Neural progenitor cell (in vitro differentiated cells): Measurements from ENCODE around the gene LIN7B. TPM values are rescaled to one million over a fixed set of nuclear protein-coding genes. Genes with fewer than 3 reads are reported as not detected.

Experiments used
- DNase-seq: peaks from one replicate; pipeline ENCODE4 v3.0.0-alpha.2; 2016; ENCODE audit warnings: low spot score
- H2AFZ ChIP-seq: fragments of 200-600 bp; sonication (generic); replicated peaks from 2 replicates; pipeline ENCODE4 v1.6.1; 2016; ENCODE audit warnings: antibody characterized with exemption
- H3F3A ChIP-seq: fragments of 200-600 bp; sonication (generic); 2 replicates; pipeline ENCODE4 v1.6.1; 2016; ENCODE audit warnings: antibody characterized with exemption, low read depth
- H3K27ac ChIP-seq: fragments of 200-600 bp; sonication (generic); 2 replicates; pipeline ENCODE4 v1.5.1; 2016; ENCODE audit warnings: mild to moderate bottlenecking
- H3K27me3 ChIP-seq: fragments of 200-600 bp; sonication (generic); 2 replicates; pipeline ENCODE4 v1.6.1; 2016; ENCODE audit warnings: mild to moderate bottlenecking, moderate library complexity
- H3K36me3 ChIP-seq: fragments of 200-600 bp; sonication (generic); 2 replicates; pipeline ENCODE4 v1.5.1; 2016
- H3K4me1 ChIP-seq: fragments of 200-600 bp; sonication (generic); 2 replicates; pipeline ENCODE4 v1.6.1; 2016; ENCODE audit warnings: mixed run types
- H3K4me2 ChIP-seq: fragments of 200-600 bp; sonication (generic); 2 replicates; pipeline ENCODE4 v1.6.1; 2016
- H3K4me3 ChIP-seq: fragments of 200-600 bp; sonication (generic); 2 replicates; pipeline ENCODE4 v1.5.1; 2016
- H3K79me2 ChIP-seq: fragments of 200-600 bp; sonication (generic); 2 replicates; pipeline ENCODE4 v1.6.1; 2016; ENCODE audit warnings: low read depth
- H3K9ac ChIP-seq: fragments of 200-600 bp; sonication (generic); 2 replicates; pipeline ENCODE4 v1.6.1; 2016
- H3K9me3 ChIP-seq: fragments of 200-600 bp; sonication (generic); 2 replicates; pipeline ENCODE4 v1.5.1; 2016; ENCODE audit warnings: low read depth
- H4K20me1 ChIP-seq: fragments of 200-600 bp; sonication (generic); 2 replicates; pipeline ENCODE4 v1.6.1; 2016; ENCODE audit warnings: low read depth
- H3K27ac Mint-ChIP-seq: 3 replicates; pipeline ENCODE4 v1.8.0; 2021; ENCODE audit warnings: mixed read lengths
- H3K27me3 Mint-ChIP-seq: 2 replicates; pipeline ENCODE4 v1.8.0; 2022; ENCODE audit warnings: low read depth, mild to moderate bottlenecking, inconsistent platforms, moderate library complexity, mixed read lengths; ENCODE audit not compliant: insufficient read depth
- H3K36me3 Mint-ChIP-seq: 3 replicates; pipeline ENCODE4 v1.8.0; 2021; ENCODE audit warnings: mixed read lengths
- H3K4me1 Mint-ChIP-seq: 3 replicates; pipeline ENCODE4 v1.8.0; 2021; ENCODE audit warnings: mixed read lengths
- H3K4me3 Mint-ChIP-seq: 3 replicates; pipeline ENCODE4 v1.8.0; 2021; ENCODE audit warnings: mild to moderate bottlenecking, moderate library complexity, mixed read lengths
- H3K9me3 Mint-ChIP-seq: 3 replicates; pipeline ENCODE4 v1.8.0; 2020; ENCODE audit warnings: mixed read lengths
- EZH2 ChIP-seq: fragments of 200-600 bp; sonication (generic); IDR thresholded peaks from 2 replicates; pipeline ENCODE4 v1.6.1; 2017; ENCODE audit warnings: antibody characterized with exemption, mild to moderate bottlenecking, moderate library complexity
- EZH2phosphoT487 ChIP-seq: fragments of 200-600 bp; sonication (generic); IDR thresholded peaks from 2 replicates; pipeline ENCODE4 v1.6.1; 2017; ENCODE audit warnings: antibody characterized with exemption
- total RNA-seq: library from RNA; depleted of rRNA; stranded (reverse); fragments of >200 nt; gene quantifications from 2 replicates; pipeline ENCODE4 v1.2.3, GENCODE V29; 2015; ENCODE audit warnings: low replicate concordance
- TF ChIP-seq, protein P1 (sequence below): fragments of 200-600 bp; sonication (generic); IDR thresholded peaks from 2 replicates; pipeline ENCODE4 v1.5.1; 2017; ENCODE audit warnings: antibody characterized with exemption, mild to moderate bottlenecking

LIN7B gene
- total RNA-seq, 1 donor from 2014 or later, result 9.7 TPM

- H3K4me1 Mint-ChIP-seq, result peaks cover 30% of the 10 kb centered on the region
- DNase-seq, result no peak
- H3K27ac Mint-ChIP-seq, result no peak overlapping the region
- Histone ChIP-seq H3K9ac (no peak overlapping the region), H2AFZ (no peak overlapping the region), H3K4me2 (no peak overlapping the region), H3K9me3 (no peaks in the 10 kb centered on the region), H3K4me3 (no peak overlapping the region), H3K27ac (no peak overlapping the region), H3K4me1 (peaks cover 17% of the 10 kb centered on the region), H3K79me2 (no peaks in the 10 kb centered on the region), H3F3A (peaks cover 41% of the 10 kb centered on the region), H4K20me1 (peaks cover 10% of the 10 kb centered on the region), H3K27me3 (peaks cover 43% of the 10 kb centered on the region), H3K36me3 (no peaks in the 10 kb centered on the region)
- H3K9me3 Mint-ChIP-seq, result no peaks in the 10 kb centered on the region
- H3K27me3 Mint-ChIP-seq, result peaks cover 10% of the 10 kb centered on the region
- peaks cover 6% of the 10 kb centered on the region for H3K36me3 Mint-ChIP-seq
- TF ChIP-seq EZH2 (no peak), EZH2phosphoT487 (no peak)
- TF ChIP-seq, protein P1, sequence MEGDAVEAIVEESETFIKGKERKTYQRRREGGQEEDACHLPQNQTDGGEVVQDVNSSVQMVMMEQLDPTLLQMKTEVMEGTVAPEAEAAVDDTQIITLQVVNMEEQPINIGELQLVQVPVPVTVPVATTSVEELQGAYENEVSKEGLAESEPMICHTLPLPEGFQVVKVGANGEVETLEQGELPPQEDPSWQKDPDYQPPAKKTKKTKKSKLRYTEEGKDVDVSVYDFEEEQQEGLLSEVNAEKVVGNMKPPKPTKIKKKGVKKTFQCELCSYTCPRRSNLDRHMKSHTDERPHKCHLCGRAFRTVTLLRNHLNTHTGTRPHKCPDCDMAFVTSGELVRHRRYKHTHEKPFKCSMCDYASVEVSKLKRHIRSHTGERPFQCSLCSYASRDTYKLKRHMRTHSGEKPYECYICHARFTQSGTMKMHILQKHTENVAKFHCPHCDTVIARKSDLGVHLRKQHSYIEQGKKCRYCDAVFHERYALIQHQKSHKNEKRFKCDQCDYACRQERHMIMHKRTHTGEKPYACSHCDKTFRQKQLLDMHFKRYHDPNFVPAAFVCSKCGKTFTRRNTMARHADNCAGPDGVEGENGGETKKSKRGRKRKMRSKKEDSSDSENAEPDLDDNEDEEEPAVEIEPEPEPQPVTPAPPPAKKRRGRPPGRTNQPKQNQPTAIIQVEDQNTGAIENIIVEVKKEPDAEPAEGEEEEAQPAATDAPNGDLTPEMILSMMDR, result no peak
- H3K4me3 Mint-ChIP-seq, result peak overlapping the region; percentile 96
These were observed 38.0 kb downstream of the LIN7B start for GRCh38 chr19:49152119-49152550.

DNA sequence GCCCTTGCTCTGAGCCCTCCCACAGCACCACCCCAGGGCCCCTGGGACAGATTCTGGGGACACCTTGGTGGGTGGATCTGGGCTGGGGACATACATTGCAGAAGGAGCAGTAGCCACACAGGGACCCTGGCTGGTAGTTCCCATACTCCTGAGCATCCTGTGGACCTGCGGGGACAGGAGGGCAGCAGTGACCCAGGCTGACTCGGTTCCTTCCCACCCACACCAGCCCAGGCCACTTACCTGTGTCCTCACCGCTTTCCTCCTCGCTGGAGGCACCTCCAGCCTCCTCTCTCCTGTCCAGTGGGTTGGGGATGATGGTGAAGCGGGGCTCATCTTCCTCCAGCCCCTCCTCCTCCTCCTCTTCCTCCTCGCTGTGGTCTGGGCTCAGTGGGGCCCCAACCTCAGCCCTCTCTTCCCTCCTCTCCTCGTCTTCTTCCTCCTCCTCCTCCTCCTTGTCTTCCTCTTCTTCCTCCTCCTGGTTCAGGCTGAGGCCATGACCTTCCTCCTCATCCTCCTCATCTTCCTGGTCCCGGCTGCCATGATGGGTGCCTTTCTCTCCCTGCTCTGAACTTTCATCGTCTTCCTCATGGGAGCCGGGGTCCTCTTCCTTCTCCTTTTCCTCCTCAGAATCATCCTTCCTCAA lies 39.1 kb downstream of the LIN7B start:
- Mint-ChIP-seq H3K27me3 (peaks cover 10% of the 10 kb centered on the region), H3K4me3 (peak overlapping the region; percentile 55), H3K36me3 (peaks cover 6% of the 10 kb centered on the region), H3K27ac (no peak overlapping the region), H3K9me3 (no peaks in the 10 kb centered on the region), H3K4me1 (peaks cover 30% of the 10 kb centered on the region)
- no peak overlapping the region for H3K4me3 ChIP-seq
- no peak overlapping the region for H2AFZ ChIP-seq
- DNase-seq, result no peak
- TF ChIP-seq, protein P1, result no peak
- no peak for TF ChIP-seq EZH2phosphoT487
- TF ChIP-seq EZH2, result no peak
- no peaks in the 10 kb centered on the region for H3K79me2 ChIP-seq
- no peak overlapping the region for H3K27ac ChIP-seq
- H4K20me1 ChIP-seq, result peaks cover 10% of the 10 kb centered on the region
- H3K27me3 ChIP-seq, result peaks cover 46% of the 10 kb centered on the region
- no peaks in the 10 kb centered on the region for H3K36me3 ChIP-seq
- H3K4me1 ChIP-seq, result peaks cover 12% of the 10 kb centered on the region
- H3K9ac ChIP-seq, result no peak overlapping the region
- H3F3A ChIP-seq, result peaks cover 37% of the 10 kb centered on the region
- no peaks in the 10 kb centered on the region for H3K9me3 ChIP-seq
- H3K4me2 ChIP-seq, result no peak overlapping the region

DNA sequence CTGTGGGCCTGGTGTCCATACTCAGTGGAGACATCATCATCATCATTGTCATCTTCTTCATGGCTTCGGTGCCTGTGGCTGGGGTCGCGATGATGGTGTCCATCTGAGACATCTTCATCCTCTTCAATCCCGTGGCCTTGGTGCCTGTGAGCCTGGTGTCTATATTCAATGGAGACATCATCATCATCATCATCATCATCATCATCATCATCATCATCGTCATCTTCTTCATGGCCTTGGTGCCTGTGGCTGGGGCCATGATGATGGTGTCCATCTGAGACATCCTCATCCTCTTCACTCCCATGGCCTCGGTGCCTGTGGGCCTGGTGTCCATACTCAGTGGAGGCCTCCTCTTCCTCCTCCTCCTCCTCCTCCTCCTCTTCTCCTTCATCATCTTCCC lies 40.1 kb downstream of the LIN7B start:
- DNase-seq, result no peak
- no peaks in the 10 kb centered on the region for H3K79me2 ChIP-seq
- Mint-ChIP-seq H3K27ac (no peak overlapping the region), H3K4me1 (peaks cover 31% of the 10 kb centered on the region), H3K4me3 (no peak overlapping the region), H3K9me3 (no peaks in the 10 kb centered on the region), H3K36me3 (peaks cover 6% of the 10 kb centered on the region), H3K27me3 (peaks cover 10% of the 10 kb centered on the region)
- H2AFZ ChIP-seq, result no peak overlapping the region
- H4K20me1 ChIP-seq, result peaks cover 10% of the 10 kb centered on the region
- TF ChIP-seq, protein P1, result no peak
- TF ChIP-seq EZH2, result no peak
- no peak for TF ChIP-seq EZH2phosphoT487
- H3K9ac ChIP-seq, result no peak overlapping the region
- no peaks in the 10 kb centered on the region for H3K9me3 ChIP-seq
- no peaks in the 10 kb centered on the region for H3K36me3 ChIP-seq
- H3K27ac ChIP-seq, result no peak overlapping the region
- H3K4me3 ChIP-seq, result no peak overlapping the region
- H3F3A ChIP-seq, result peaks cover 28% of the 10 kb centered on the region
- H3K27me3 ChIP-seq, result peaks cover 51% of the 10 kb centered on the region
- peaks cover 8% of the 10 kb centered on the region for H3K4me1 ChIP-seq
- no peak overlapping the region for H3K4me2 ChIP-seq
